NCI-H2196 (cell line): ENCODE data around the gene TCEAL1.

ENCODE experiments used
- DNase-seq: peaks from one replicate; lab custom pipeline; 2025; ENCODE audit not compliant: unreplicated experiment; lab: John Stamatoyannopoulos, UW

TCEAL1 gene

DNA sequence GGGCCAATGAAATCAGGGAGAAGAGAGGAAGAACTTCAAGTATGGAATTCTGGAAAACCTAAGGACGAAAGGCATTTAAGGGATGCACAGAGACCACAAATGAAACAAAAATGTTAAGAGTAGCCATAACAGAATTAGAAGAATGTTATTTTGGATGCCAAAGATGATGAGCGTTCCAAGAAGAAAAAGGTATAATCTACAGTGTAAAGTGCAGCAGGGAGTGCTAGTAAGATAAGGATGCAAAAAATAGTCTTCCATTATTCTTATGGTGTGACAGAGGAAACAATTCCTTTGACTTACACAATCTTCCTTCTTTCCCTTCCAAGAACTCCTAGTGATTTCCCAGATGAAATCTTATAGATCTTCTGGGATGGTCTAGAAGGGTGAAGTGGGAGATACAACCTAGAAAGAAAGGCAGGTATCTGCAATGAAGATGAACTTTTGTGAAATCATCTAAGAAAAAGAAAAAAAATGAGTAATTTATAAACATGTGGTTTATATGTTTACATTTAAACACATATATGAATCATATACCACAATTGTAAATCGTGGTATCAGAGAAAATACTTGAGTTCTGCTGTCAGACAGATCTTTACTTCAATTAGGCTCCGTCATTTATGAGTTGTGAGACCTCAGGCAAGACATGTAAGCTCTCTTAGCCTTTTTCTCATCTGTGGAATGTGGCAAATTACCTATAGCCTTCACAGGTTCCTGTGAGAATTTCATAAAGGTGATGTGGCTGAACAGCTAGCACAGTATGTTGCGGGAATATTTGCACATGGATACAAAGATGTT lies 49.6 kb downstream of the TCEAL1 start:
- no peak for DNase-seq
